ENCODE results near the gene TNFSF13.

TNFSF13 gene

DNA sequence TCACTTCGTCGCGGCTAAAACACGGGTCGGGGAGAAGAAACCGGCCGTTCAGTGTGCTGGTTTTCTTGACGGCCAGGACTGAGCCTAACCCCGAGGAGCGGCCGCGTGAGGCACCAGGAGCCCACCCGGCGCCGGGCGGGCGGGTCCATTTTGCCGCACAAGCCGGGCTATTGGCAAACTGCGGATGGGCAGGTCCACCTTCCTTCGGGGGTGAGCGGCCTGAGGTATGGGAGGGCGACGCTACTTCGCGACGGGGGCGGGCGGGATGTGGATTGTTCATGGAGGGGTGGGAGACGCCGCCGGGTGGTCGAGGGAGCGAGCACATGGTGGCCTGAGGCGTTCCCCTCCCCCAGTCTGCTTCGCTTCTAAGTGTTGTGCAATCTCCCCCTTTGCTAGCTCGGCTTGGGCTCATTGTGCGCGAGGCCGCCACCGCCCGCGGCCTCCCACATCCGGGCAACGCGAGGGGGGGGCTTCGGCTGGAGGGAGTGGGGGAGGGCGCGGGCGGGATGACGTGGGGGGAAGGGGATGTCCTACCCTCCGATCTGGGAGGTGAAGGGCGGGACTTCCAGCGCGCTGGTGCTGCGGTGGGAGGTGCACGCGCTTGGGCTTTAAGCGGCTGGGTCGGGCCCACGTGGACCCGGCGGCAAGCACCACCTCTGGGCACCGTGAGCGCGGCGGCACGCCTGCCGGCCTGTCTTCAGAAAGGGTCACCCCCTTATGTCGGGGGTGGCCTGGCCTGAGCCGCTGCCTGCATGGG lies 15.0 kb downstream of the TNFSF13 start:
- H3K36me3 ChIP-seq: peaks cover 84% of the 10 kb centered on the region
- peak overlapping the region; percentile 94 for H3K4me3 ChIP-seq (ENCODE audit: low read depth, low read length)
- no peaks in the 10 kb centered on the region for H3K27me3 ChIP-seq (ENCODE audit: insufficient read depth, low read depth, severe bottlenecking)
- DNase-seq: peak; percentile 89
- TF ChIP-seq, protein P1, sequence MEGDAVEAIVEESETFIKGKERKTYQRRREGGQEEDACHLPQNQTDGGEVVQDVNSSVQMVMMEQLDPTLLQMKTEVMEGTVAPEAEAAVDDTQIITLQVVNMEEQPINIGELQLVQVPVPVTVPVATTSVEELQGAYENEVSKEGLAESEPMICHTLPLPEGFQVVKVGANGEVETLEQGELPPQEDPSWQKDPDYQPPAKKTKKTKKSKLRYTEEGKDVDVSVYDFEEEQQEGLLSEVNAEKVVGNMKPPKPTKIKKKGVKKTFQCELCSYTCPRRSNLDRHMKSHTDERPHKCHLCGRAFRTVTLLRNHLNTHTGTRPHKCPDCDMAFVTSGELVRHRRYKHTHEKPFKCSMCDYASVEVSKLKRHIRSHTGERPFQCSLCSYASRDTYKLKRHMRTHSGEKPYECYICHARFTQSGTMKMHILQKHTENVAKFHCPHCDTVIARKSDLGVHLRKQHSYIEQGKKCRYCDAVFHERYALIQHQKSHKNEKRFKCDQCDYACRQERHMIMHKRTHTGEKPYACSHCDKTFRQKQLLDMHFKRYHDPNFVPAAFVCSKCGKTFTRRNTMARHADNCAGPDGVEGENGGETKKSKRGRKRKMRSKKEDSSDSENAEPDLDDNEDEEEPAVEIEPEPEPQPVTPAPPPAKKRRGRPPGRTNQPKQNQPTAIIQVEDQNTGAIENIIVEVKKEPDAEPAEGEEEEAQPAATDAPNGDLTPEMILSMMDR (IDR thresholded peaks at IDR 0.05; ENCODE audit: low read depth, low read length): no peak
- H3K9me3 ChIP-seq (ENCODE audit: severe bottlenecking): no peaks in the 10 kb centered on the region
- H3K27ac ChIP-seq: peak overlapping the region; percentile 98

DNA sequence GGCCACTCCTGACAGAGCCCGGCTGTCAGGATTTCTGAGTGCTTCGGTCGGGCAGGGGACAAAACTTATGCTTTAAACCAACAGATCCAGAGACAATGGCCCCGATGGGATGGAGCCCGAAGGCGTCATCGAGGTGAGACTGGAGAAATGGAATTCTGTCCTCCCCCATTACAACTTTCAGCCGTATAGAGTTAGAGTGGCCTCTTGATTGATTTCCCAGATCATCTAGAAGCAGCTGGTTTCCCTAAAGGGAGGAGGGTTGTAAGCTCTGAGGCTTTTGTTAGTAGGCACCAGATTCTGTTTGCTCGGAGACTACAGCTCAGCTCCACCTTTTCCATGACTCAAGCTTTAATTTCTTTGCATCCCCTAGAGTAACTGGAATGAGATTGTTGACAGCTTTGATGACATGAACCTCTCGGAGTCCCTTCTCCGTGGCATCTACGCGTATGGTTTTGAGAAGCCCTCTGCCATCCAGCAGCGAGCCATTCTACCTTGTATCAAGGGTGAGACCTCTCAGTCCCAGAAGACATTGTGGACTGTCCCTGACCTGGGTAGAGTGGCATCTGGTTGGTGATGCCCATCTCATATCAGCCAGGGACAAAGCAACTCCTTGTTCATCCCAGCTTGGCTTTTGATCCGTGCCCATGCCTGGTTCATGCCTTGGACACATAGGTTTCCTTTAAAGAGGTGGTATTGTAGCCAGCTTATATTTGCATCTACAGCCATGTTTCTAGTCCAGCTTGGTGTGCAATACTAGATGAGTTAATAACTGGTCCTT lies 15.8 kb downstream of the TNFSF13 start:
- DNase-seq: no peak
- no peaks in the 10 kb centered on the region for H3K27me3 ChIP-seq (ENCODE audit: insufficient read depth, low read depth, severe bottlenecking)
- no peaks in the 10 kb centered on the region for H3K9me3 ChIP-seq (ENCODE audit: severe bottlenecking)
- peak overlapping the region; percentile 94 for H3K4me3 ChIP-seq (ENCODE audit: low read depth, low read length)
- peaks cover 86% of the 10 kb centered on the region for H3K36me3 ChIP-seq
- TF ChIP-seq, protein P1 (IDR thresholded peaks at IDR 0.05; ENCODE audit: low read depth, low read length): no peak
- H3K27ac ChIP-seq: peak overlapping the region; percentile 98

DNA sequence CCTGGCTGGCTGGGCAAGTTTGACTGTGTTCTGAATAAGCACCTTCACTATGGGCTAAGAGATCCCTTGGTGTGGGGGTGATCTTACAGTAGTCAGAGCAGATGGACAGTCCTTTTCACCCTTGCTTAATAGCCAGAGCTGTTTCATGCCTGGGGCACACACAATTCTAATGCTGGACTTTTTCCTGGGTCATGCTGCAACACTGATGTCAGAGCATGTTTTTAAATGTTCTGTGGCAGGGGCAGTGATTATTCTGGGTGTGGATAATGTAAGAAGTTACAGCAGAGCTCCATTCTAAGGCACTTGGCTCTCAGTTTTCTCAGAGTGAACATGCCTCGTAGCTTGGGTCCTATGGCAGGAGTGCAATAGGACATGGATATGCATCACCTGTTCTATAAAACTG lies 16.9 kb downstream of the TNFSF13 start:
- no peaks in the 10 kb centered on the region for H3K27me3 ChIP-seq (ENCODE audit: insufficient read depth, low read depth, severe bottlenecking)
- TF ChIP-seq, protein P1 (IDR thresholded peaks at IDR 0.05; ENCODE audit: low read depth, low read length): no peak
- H3K36me3 ChIP-seq: peaks cover 83% of the 10 kb centered on the region
- H3K27ac ChIP-seq: no peak overlapping the region; the same call in 1 of the 2 replicates
- no peaks in the 10 kb centered on the region for H3K9me3 ChIP-seq (ENCODE audit: severe bottlenecking)
- no peak overlapping the region for H3K4me3 ChIP-seq (ENCODE audit: low read depth, low read length)
- DNase-seq: no peak

DNA sequence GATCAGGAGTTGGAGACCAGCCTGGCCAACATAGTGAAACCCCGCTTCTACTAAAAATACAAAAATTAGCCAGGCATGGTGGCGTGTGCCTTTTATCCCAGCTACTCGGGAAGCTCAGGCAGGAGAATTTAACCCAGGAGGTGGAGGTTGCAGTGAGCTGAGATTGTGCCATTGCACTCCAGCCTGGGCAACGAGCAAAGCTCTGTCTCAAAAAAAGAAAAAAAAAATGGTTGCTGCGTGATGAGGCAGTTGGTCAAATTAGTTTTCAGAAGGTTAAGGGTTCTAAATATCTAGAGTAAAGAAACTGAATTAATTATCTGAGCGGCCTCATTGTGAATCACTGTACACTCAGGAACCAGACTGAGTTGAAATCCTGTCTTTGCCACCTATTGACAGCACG lies 17.4 kb downstream of the TNFSF13 start:
- H3K9me3 ChIP-seq (ENCODE audit: severe bottlenecking): no peaks in the 10 kb centered on the region
- H3K4me3 ChIP-seq (ENCODE audit: low read depth, low read length): no peak overlapping the region
- no peaks in the 10 kb centered on the region for H3K27me3 ChIP-seq (ENCODE audit: insufficient read depth, low read depth, severe bottlenecking)
- TF ChIP-seq, protein P1 (IDR thresholded peaks at IDR 0.05; ENCODE audit: low read depth, low read length): no peak
- DNase-seq: no peak
- no peak overlapping the region; the same call in 1 of the 2 replicates for H3K27ac ChIP-seq
- H3K36me3 ChIP-seq: peaks cover 78% of the 10 kb centered on the region

DNA sequence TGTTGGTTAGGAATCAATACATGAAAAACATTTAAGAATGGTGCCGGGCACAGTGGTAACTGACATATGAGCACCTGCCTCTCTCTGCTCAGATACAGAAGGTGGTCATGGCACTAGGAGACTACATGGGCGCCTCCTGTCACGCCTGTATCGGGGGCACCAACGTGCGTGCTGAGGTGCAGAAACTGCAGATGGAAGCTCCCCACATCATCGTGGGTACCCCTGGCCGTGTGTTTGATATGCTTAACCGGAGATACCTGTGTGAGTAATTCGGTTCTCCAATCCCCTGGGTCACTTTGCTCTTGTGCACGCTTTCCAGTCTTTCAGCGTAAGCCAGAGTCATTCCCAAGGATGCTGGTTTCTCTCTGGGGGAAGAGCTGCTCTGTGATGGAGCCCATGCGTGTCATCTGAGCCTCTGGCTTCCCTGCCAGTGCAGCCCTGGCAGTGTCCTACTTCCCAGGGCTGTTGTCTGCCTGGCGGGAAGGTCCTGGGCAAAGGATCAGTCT lies 17.9 kb downstream of the TNFSF13 start:
- no peak for DNase-seq
- TF ChIP-seq, protein P1 (IDR thresholded peaks at IDR 0.05; ENCODE audit: low read depth, low read length): no peak
- no peaks in the 10 kb centered on the region for H3K9me3 ChIP-seq (ENCODE audit: severe bottlenecking)
- H3K27ac ChIP-seq: no peak overlapping the region
- H3K4me3 ChIP-seq (ENCODE audit: low read depth, low read length): no peak overlapping the region
- H3K36me3 ChIP-seq: peaks cover 73% of the 10 kb centered on the region
- no peaks in the 10 kb centered on the region for H3K27me3 ChIP-seq (ENCODE audit: insufficient read depth, low read depth, severe bottlenecking)
